Adipose tissue (tissue), 3 donors: ENCODE results near the gene ATF7IP2. TPM values are rescaled to one million over a fixed set of nuclear protein-coding genes. Genes with fewer than 3 reads are reported as not detected.
"Not testable (repeated sequence)": the region's sequence is repeated elsewhere in the genome, so short reads cannot be mapped to it uniquely, and the experiment has no call there.

ENCODE experiments used
- H3K27ac ChIP-seq: one replicate; pipeline ENCODE4 v1.5.1; 2013; ENCODE audit warnings: low read depth, low read length
- WGBS, 3 donors: extraction: QIAGEN DNeasy Blood & Tissue Kit; methylation state at CpG; one replicate each; pipeline ENCODE4 v1.1.7; 2013; 5-methylcytosine and 5-hydroxymethylcytosine counted together
- polyA plus RNA-seq, 3 donors: library from polyadenylated mRNA; stranded (reverse); fragments of 200-250 nt; gene quantifications; one replicate each; pipeline ENCODE4 v1.2.3, GENCODE V29; 2013
- donor health status: healthy with polysubstance abuse.
- donor health status: Bipolar disorder and iron deficiency.
- donor health status: healthy.

Gene ATF7IP2
- polyA plus RNA-seq, 3 donors, result 7.0 to 10.9 (median 7.8) TPM

- H3K27ac ChIP-seq, result no peak overlapping the region
- WGBS, 3 donors, result 73 to 82% (median 75%) methylated on average over 2 of the region's 2 CpGs
These were observed 16.8 kb upstream of the ATF7IP2 start for GRCh38 chr16:10368969-10369551.

GRCh38 chr16:10370096-10370726 is 15.7 kb upstream of the ATF7IP2 start:
- 36 to 53% (median 49%) methylated on average over 4 of the region's 4 CpGs for WGBS, 3 donors

DNA sequence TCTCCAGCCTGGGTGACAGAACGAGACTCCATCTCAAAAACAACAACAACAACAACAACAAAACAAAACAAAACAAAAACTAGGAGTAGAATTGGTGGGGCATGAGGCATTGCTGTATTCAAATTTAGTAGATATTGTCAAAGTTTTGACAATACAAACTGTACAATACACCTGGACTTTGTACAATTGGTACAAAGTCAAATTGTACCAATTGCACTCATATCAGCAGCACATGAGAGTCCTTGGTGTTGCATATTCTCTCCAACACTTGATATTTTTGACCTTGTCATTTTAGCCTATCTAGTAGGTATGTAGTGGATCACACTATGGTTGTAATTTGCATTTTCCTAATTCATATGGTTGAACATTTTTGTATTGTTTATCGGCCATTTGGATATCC is 14.3 kb upstream of the ATF7IP2 start:
- 78 to 93% (median 89%) methylated on average over 2 of the region's 2 CpGs for WGBS, 3 donors
- H3K27ac ChIP-seq, result no peak overlapping the region

More at GRCh38 chr16:10370096-10370726, 15.7 kb upstream of the ATF7IP2 start:
- no peak overlapping the region for H3K27ac ChIP-seq

- no peak overlapping the region for H3K27ac ChIP-seq
- 79 to 95% (median 95%) methylated on average over 1 of the region's 1 CpG for WGBS, 3 donors
These were observed 12.3 kb upstream of the ATF7IP2 start for GRCh38 chr16:10373556-10373955.

DNA sequence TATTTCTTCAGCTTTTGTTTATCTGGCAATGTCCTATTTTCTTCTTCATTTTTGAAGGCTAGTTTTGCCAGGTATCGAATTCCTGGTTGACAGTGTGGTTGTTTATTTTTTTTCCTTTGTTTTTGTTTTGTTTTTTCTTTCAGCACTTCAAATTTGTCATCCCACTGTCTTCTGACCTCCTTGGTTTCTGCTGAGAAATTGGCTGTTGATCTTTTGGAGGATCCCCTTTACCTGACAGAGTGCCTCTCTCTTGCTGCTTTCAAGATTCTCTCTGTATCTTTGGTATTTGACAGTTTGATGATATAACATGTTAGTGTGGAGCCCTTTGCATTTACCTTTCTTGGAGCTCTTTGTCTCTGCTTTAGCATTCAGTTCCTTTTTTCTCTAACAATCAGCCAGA is 9.6 kb upstream of the ATF7IP2 start:
- 73 to 92% (median 89%) methylated on average over 1 of the region's 1 CpG for WGBS, 3 donors
- no peak overlapping the region for H3K27ac ChIP-seq

GRCh38 chr16:10383626-10384025 is 2.2 kb upstream of the ATF7IP2 start:
- 66 to 82% (median 74%) methylated on average over 3 of the region's 3 CpGs for WGBS, 3 donors
- H3K27ac ChIP-seq, result no peak overlapping the region

DNA sequence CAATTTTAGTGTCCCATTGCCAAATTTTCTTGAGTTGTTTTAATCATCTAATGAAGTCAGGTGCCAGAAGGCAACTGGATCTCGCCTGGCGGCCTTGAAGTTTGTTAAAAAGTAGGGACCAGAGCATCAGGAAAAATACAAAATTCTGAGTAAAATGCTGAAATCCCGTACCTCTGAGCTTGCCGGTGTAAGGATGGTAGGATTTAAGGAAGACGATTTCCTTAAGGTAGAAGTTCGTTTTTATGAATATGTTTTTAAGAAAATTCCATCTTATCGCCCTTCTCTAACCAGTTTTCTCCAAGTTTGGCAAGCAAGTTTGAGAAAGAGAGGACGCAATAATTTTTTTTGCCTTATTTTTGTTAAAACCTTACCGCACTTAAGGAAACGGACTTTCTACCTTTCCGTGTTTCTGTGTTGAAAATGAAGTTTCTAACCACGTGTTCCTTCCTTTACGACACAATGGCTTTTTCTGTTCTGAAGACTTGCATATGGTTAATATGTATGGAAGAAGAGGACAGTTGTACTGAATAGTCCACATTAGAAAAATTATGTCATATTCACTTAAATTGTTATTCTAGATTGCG is 748 bp downstream of the ATF7IP2 start:
- no peak overlapping the region for H3K27ac ChIP-seq
- WGBS, 3 donors, result 11 to 23% (median 14%) methylated on average over 14 of the region's 14 CpGs

DNA sequence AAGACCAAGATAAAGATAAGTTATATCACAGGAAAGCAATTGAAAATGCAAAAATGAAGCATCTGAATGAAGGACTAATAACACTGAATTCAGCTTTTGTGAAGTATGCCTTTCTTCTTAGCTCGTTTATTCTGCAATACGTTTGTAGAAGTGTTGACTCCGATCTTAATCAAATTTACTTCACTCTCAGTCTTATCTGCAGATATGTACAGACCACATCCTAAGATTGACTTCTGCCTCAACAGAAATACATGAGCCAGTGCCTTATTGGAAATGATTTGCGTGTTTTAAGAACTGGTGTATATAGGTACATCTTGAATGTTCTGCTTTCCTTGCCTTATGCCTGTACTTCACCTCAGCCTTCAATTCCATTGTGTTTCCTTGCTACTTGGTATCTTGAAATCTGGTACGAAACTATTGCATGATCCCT is 1.3 kb downstream of the ATF7IP2 start:
- 62 to 83% (median 76%) methylated on average over 5 of the region's 5 CpGs for WGBS, 3 donors
- H3K27ac ChIP-seq, result no peak overlapping the region

DNA sequence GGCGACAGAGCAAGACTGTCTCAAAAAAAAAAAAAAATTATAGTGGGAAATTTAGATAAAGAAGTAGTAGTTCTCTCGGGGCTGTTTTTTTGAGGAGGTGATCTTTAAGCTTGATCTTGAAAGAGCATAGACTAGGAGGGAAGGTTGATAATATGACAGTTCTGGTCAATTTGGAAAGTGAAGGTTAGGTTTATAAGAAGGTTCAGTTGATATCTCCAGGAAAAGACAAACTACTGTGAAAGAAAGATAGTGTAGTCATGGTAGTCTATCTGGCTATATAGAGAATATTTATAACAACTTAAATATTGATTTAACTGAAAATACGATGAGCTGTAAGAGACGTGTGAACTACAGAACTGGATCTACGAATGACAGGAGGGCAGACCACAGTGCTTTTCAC is 3.1 kb downstream of the ATF7IP2 start:
- WGBS, 3 donors, result 54 to 75% (median 75%) methylated on average over 5 of the region's 5 CpGs
- H3K27ac ChIP-seq, result no peak overlapping the region

GRCh38 chr16:10390330-10390729 is 4.5 kb downstream of the ATF7IP2 start:
- H3K27ac ChIP-seq, result no peak overlapping the region

DNA sequence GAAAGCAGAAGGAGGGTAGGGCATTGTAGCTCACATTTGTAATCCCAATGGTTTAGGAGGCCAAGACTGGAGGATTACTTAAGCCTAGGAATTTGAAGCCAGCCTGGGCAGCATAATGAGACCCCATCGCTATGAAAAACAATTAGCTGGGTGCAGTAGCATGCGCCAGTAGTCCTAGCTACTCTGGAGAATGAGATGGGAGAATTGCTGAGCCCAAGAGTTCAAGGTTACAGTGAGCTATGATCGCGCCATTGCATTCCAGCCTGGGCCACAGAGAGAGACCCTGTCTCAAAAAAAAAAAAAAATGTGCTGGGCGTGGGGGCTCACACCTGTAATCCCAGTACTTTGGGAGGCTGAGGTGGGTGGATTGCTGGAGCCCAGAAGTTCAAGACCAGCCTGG is 5.0 kb downstream of the ATF7IP2 start:
- 97 to 98% (median 98%) methylated on average over 5 of the region's 5 CpGs for WGBS, 3 donors
- H3K27ac ChIP-seq, result no peak overlapping the region

DNA sequence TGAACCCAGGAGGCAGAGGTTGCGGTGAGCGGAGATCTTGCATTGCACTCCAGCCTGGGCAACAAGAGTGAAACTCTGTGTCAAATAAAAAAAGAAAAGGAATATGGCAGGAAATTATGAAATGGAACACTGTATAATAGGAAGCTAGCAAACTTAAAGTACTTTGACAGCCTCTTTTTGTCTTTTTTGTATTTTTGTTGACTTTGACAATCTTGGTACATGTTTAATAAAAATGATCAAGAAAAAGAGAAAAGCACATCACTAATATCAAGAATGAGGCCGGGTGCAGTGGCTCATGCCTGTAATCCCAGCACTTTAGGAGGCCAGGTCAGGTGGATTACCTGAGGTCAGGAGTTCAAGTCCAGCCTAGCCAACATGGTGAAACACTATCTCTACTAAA is 5.5 kb downstream of the ATF7IP2 start:
- H3K27ac ChIP-seq, result no peak overlapping the region
- 94 to 96% (median 95%) methylated on average over 3 of the region's 3 CpGs for WGBS, 3 donors

DNA sequence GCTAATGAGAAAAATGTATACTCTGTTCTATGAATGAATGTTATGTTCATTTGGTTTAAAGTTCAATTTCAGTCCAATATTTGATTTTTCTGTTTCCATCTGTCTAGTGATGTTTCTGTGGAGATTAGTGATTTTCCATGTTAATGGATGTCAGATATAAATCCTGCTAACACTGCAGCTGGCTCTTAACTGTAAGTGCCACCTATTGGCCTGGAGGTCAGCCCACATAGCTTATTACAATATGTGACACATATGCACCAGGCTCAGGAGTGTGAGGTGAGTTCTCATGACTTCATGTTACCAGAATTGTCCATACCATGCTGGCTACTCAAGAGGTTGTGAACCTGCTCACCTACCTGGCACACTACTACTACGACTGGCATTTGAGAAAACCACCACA is 17.1 kb downstream of the ATF7IP2 start:
- 95 to 97% (median 97%) methylated on average over 1 of the region's 1 CpG for WGBS, 3 donors

DNA sequence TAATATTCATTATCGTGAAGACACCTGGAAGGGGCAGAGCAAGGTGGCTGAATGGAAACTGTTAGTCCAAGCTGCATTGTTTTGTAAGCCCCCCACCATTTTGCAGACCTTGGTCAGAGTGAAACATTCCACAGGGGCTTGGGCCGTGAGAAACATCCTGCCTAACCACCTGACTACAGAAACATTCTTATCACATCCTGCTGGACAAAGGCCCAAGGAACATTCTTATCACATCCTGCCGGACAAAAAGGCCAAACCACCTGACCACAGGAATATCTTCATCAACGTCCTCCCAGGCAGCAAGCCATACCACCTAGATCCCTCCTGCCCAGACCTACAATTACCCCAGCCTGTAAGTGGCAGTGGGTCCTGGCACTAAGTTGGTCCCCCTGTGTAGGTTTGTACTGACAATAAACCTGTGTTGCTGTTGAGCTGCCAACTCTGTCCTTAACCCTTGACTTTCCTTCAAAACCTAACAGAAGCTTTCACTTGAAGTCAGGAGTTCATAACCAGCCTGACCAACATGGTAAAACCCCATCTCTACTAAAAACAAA is 19.6 kb downstream of the ATF7IP2 start:
- WGBS, 3 donors, result 29 to 61% (median 60%) methylated on average over 4 of the region's 4 CpGs
- no peak overlapping the region for H3K27ac ChIP-seq

More for the DNA sequence above, 17.1 kb downstream of the ATF7IP2 start:
- H3K27ac ChIP-seq, result no peak overlapping the region

GRCh38 chr16:10408824-10409381 is 23.0 kb downstream of the ATF7IP2 start:
- H3K27ac ChIP-seq, result no peak overlapping the region
- 83 to 91% (median 91%) methylated on average over 8 of the region's 8 CpGs for WGBS, 3 donors

DNA sequence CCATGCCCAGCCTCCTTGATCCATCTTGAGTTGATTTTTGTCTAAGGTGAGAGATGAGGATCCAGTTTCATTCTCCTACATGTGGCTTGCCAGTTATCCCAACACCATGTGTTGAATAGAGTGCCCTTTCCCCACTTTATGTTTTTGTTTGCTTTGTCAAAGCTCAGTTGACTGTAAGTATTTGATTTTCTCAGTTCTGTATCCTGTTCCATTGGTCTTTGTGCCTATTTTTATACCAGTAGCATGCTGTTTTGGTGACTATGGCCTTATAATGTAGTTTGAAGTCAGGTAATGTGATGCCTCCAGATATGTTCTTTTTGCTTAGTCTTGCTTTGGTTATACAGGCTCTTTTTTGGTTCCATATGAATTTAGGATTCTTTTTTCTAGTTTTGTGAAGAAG is 23.9 kb downstream of the ATF7IP2 start:
- not testable (repeated sequence) for H3K27ac ChIP-seq

DNA sequence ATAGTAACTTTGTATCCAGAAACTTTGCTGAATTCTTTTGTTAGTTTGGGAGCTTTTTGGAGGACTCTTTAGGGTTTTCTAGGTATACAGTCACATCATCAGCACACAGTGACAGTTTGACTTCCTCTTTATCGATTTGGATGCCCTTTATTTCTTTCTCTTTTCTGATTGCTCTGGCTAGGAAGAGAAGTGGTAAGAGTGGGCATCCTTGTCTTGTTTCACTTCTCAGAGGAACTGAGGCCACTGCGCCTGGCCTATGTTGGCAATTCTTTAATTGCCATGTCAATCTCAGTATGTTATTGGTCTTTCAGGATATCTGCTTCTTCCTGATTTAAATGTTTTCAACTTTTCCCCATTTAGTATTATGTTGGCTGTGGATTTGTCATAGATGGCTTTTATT is 24.6 kb downstream of the ATF7IP2 start:
- H3K27ac ChIP-seq, result no peak overlapping the region
- 90 to 97% (median 92%) methylated on average over 2 of the region's 2 CpGs for WGBS, 3 donors

GRCh38 chr16:10412935-10413601 is 27.2 kb downstream of the ATF7IP2 start:
- H3K27ac ChIP-seq, result no peak overlapping the region
- 94 to 98% (median 96%) methylated on average over 5 of the region's 5 CpGs for WGBS, 3 donors

DNA sequence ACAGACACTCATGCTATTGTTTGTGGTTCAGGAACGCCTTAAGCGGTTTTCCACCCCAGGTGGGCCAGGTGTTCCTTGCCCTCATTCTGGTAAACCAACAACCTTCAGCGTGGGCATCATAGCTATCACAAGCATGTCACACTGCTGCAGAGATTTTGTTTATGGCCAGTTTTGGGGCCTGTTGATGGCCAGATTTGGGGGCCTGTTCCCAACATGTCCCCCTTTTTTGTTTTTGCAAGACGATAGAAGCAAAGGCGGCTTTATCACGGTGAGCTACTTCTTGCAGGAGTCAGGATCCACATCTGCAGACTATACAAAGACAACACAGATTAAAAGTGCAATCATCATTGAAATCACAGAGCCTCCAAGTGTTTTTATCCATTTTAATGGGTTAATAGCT is 32.3 kb downstream of the ATF7IP2 start:
- H3K27ac ChIP-seq, result not testable (repeated sequence)
- WGBS, 3 donors, result 97 to 98% (median 97%) methylated on average over 6 of the region's 6 CpGs
